NCI-H2171 treated with DMSO at 0.1 percent for 48 hours (cell line): ENCODE results near the gene DUSP8.

Experiments used
- DNase-seq: peaks from one replicate; lab custom pipeline; 2025; lab: John Stamatoyannopoulos, UW

DUSP8 gene

GRCh38 chr11:1553808-1554594 lies 18.1 kb downstream of the DUSP8 start:
- DNase-seq, result no peak

DNA sequence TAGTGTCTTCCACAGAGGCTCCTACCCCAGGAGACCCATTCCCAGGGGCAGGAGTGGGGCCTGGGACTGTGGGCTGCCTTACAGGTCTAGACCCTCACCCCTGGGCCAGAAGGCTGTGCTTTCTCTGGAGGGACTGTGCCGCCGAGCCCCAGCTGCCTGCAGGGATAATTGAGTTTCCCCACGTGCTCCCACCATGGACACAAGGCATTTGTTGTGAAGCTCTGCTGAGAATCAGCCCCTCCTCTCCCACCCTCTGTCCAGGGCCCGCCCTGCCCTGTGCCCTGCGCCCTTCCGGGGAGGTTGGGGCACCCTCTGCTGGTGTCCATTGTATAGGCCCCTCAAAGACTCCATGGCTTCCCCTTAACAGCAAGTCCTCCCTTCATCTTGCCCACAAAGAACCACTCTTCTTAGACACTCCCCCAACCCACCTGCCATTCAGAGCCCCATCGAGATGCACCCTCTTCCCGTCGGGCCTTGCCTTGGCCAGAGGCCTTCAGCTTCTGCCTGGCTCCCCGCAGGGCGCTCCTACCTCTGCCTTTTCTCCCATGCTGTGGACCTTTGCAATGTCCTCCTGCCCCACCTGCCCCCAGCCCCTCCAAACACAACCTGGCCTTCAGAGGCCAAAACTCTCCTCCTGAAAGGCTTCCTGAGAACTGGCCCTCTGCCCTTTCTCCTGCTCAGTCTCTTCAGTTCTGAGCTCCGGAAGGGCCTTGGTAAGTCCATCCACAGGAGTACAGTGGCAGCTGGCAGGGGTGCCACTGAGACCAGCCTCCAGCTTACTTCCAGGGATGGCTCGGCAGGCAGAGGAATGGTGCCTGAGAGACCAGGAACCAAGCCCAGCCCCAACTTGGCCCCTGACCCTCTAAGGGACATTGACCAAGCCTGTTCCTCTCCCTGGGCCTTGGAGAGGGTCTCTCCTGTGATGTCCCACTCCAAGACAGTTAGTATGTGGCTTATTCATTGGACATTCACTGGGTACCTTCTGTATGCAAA lies 22.4 kb downstream of the DUSP8 start:
- no peak for DNase-seq

- DNase-seq, result peak; percentile 5
Observed at GRCh38 chr11:1548221-1549070, 23.6 kb downstream of the DUSP8 start.

DNA sequence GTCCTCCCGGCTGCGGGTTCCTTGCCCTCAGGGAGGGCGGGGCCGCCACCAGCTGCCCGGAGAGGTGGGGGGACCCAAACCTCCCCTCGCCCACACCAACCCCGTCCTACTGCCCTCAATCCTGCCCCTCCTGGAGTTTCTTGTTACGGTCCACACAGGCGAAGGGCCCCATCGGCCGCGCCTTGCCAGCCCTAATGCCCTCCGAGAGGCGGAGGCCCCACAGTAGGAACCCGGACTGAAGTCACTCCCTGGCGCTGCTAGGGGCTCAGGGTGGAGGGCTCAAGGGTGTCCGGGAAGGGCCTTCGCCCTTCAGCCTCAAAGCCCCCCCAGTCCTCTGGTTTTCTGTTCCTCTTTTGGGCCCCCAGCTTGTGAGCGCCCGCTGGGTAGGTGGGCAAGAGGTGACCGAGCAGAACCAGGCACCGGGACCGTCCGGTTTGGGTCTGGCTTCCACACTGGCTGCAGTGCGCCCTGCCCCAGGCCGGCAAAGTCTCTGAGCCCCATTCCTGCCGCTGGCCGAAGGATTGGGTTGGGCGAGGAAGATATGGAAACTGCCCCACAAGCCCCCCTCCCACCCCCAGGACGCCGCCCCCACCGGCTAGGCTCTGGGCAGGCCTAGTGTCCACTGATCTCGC lies 24.5 kb downstream of the DUSP8 start:
- no peak for DNase-seq

GRCh38 chr11:1546536-1547466 lies 25.3 kb downstream of the DUSP8 start:
- peak; percentile 31 for DNase-seq

DNA sequence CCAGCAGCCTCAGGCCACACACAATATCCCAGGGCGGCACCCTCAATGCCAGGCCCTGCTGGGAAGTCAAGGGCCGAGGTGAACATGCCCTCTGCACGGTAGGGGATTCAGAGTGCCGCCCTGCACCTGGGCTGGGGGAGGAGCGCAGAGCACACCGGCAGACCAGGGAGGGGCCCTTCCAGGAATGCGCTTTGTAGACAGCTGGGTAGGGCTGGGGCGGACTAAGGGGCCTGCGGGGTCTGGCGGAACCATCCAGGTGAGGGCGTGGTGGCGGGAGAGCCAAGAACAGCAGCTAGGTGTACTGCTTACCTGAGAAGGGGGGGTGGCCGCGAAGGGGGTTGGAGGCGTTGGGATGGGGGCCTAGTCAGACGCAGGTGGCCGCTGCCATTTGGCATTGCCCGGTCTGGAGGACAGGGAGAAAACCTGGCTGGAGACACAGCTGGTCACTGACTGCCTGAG lies 26.0 kb downstream of the DUSP8 start:
- no peak for DNase-seq

- DNase-seq, result no peak
Observed at GRCh38 chr11:1545432-1545831, 26.6 kb downstream of the DUSP8 start.

GRCh38 chr11:1544536-1544935 lies 27.5 kb downstream of the DUSP8 start:
- DNase-seq, result no peak

- DNase-seq, result no peak
Observed at GRCh38 chr11:1543606-1544263, 28.3 kb downstream of the DUSP8 start.

DNA sequence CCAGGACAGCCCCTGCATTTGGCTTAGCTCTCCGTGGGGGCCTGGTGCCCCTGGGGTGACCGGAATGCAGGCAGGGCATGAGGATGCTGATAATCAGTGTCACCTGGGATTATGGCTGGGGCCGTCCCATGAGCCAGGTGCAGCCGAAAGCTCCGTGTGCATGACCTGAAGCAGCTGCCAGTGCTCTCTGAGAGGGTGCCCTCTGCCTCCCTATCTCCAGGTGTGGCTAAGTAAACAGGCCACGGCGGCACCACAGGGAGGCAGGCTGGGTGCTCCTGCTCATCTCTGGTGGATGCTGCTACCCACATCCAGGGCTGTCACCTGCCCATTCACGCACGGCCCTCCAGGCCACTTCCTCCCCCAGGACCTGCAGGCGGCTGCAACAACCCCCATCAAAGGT lies 29.8 kb downstream of the DUSP8 start:
- DNase-seq, result no peak

GRCh38 chr11:1541474-1542204 lies 30.4 kb downstream of the DUSP8 start:
- no peak for DNase-seq

- no peak for DNase-seq
Observed at GRCh38 chr11:1540074-1540473, 32.0 kb downstream of the DUSP8 start.

DNA sequence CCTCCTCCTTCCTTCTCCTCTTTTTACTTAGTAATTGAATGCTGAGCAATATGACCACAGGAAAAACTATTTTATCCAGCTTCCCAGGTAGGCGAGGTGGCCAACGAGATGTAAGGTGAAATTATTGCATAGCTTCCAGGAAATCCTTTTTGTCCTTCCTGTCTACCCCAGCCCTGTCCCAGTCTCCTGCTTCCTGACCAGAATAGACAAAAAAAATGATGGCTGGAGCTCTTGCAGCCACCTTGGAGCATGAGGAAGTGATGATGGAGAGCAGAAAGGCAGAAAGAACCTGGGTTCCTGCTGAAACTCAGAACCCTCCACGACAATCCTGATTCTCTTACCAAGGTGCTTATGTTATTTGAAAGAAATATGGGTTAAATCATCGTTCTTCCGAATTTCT lies 33.9 kb downstream of the DUSP8 start:
- DNase-seq, result no peak

DNA sequence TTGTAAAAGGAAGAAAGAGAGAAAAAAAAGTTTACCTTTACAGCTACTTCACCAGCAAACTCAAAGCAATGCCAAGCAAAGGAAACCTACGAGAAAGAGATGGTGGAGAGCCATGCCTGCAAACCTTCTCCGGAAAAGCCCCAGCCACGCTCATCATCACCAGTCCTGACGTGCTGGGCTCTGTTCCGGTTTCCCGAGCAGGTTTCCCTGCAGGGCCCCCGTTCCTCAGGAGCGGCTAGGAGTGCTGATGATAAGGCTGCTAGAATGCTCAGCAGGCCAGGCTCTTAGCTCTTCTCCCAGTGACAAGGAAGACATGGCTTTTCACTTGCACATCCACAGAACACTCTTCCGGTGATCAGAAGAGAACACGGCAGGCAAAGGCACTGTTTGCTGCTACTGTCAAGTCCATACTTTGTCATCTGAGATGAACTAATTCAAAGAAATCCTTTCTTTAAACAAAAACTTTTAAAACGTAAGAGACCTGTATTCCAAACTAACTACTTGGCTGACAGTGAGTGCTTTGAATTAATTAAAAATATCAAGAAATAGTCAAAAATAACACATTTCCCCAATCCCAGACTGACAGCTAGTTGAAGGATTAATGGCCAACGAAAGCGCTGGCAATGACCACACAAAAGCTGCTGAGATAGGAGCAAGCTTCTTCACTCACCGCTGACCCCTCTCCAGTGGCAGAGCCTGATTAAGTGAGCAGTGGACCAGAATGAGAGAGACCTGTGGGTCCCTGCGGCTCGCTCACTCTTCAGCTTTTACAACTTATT lies 35.8 kb downstream of the DUSP8 start:
- DNase-seq, result no peak

GRCh38 chr11:1534682-1535081 lies 37.4 kb downstream of the DUSP8 start:
- DNase-seq, result no peak

DNA sequence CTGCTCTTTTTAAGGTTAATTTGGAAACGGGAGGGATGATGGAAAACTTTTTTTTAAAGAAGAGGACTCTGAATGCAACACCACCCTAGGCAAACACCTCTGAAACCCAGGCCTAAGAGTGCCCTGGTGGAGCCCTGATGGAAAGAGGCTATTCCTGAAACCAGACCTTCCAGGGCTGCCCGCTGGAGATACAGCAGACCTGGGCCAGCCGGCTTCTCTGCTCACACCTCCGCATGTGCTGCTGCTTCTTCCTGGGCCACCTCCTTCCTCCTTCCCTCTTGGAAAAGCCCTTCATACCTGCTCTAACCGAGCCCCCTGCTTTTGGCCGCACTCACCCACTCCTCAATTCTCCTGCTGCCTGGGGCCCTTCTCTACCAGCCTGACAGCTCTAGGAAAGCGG lies 37.9 kb downstream of the DUSP8 start:
- no peak for DNase-seq

- DNase-seq, result no peak
Observed at GRCh38 chr11:1533342-1533725, 38.7 kb downstream of the DUSP8 start.

- no peak for DNase-seq
Observed at GRCh38 chr11:1532606-1533341, 39.3 kb downstream of the DUSP8 start.
